Activated T-cell treated with anti-CD3 and anti-CD28 coated beads for 1 hour (primary cell): Measurements from ENCODE around the gene CCDC15.

Experiments
- DNase-seq: peaks from one replicate; pipeline ENCODE4 v3.0.0-alpha.2; 2020; ENCODE audit warnings: low read depth

CCDC15 gene

GRCh38 chr11:125068368-125068767, 114.4 kb downstream of the CCDC15 start:
- no peak for DNase-seq

GRCh38 chr11:125069008-125069407, 115.0 kb downstream of the CCDC15 start:
- DNase-seq, result no peak

DNA sequence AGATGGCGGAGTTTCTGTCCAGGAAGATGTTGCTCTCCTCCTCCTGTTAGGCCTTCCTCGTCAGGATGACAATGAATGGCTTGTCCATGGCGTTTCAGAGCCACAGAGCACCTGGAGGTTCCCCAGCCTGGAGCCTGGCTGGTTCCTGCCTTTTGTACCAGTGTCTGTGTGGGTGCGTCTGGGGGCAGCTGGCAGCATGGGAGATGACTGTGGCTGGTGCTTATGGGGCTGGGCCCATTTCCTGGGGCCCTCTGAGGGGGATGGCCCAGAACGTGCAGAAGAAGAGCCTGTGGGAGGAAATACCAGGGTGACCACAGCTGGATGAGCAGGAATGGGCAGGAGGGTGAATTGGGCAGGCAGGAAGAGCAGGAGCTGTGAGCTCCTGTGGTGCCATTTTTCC, 115.8 kb downstream of the CCDC15 start:
- no peak for DNase-seq

DNA sequence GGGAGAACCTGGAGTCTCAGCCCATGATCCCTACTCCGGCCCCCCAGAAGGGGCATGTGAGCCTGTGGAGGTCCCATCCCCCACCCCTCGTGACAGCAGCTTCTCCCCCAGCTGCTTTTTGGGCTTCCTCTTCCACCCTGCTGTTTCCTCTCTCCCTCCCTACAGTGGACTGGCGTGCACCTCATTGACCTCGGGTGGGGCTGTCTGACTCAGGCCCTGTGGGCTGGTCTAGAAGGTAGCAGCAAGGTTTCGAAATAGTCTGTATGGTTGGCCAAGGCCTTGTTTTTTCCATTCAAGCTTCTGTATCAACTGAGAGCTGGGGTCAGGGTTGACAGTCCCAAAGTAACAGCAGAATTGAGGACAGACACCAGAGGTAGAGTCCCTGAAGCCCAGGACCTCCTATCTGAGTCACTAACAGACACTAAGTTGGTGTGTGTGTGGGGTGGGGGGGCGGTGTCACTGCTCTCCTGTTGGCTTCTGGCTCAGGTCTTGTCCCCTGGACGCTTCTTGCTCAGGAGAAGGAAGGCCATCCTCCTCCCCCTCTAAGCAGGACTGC, 116.8 kb downstream of the CCDC15 start:
- no peak for DNase-seq

GRCh38 chr11:125071435-125071834, 117.4 kb downstream of the CCDC15 start:
- DNase-seq, result no peak

DNA sequence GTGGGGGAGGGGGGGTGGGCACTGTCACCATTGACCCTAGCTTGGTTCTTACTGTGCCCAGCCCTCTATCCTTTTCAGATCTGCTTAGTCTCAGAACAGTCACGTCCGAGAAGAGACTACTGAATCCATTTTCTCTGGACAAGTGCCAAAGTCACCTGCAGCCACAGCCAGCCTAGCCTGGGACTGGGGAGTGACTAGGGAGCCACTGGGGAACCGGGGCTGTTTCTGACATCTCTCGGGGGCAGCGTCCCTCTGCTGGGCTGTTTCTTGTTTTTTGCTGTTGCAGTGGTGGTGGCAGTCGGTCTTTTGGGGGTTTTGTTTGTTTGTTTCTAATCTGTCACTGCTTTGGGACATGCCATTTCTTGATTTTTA, 117.8 kb downstream of the CCDC15 start:
- DNase-seq, result no peak

DNA sequence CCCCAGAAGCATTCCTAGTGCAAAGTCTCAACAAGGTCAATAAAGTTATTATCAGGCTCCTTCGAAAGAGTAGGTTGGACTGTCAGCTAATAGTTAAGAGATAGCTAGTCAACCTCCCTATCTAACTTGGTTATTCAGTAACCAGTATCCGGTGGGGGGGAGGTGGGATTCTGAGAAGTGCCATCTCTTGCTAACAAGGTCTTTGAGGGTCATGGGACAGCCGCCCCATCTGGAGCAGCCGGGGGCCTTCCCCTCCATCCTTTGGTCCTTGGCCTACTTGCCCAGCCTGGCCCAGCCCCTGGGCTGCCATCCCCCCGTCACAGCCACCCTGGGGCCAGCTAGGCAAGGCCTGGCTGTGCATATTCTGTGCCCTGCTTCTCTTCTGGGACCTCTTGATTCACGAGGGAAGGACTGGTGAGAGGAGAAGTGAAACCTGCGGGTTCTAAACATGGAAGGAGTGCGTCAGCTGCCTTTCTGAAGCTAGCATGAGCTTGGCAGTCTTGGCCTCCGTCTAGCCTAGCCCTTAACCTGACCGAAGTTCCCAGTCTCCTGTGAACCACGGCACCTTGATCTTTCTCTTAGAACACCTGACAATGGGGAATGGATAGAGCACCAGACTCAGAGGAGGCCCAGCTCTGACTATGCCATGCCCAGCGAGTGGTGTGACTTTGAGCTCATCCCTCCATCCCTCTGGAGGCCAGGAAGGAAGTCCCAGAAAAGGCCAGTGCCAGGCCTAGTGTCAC, 118.4 kb downstream of the CCDC15 start:
- no peak for DNase-seq

DNA sequence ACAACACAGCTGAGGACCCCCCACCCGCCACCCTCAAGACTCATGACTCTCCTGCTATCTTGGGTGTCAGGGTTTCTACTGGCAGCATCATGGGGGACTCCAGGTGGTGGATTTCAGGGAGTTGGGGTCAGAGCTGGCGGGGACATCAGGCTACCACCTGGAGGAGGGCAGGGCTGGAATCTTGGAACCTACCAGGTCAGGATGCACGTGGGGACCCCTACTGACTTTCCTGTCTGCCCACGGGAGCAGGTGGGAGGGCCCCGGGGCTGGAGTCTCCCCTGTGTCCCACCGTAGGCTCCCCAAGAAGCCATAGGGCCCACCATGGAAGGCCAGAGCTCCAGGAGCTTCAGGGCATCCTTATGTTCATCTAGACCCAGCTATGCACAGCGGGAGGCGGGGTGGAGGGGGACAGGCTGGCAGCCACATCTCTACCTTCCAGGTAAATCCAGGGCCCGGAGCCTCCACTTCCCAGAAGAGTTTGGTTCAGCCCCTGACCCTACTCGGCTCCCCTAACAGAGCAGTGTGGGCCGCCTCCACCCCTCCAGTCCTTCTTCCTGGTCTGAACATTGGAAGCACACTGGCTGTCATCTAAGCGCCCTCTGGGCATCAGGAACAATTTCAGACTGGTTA, 119.1 kb downstream of the CCDC15 start:
- no peak for DNase-seq

GRCh38 chr11:125073616-125074483, 119.8 kb downstream of the CCDC15 start:
- no peak for DNase-seq

DNA sequence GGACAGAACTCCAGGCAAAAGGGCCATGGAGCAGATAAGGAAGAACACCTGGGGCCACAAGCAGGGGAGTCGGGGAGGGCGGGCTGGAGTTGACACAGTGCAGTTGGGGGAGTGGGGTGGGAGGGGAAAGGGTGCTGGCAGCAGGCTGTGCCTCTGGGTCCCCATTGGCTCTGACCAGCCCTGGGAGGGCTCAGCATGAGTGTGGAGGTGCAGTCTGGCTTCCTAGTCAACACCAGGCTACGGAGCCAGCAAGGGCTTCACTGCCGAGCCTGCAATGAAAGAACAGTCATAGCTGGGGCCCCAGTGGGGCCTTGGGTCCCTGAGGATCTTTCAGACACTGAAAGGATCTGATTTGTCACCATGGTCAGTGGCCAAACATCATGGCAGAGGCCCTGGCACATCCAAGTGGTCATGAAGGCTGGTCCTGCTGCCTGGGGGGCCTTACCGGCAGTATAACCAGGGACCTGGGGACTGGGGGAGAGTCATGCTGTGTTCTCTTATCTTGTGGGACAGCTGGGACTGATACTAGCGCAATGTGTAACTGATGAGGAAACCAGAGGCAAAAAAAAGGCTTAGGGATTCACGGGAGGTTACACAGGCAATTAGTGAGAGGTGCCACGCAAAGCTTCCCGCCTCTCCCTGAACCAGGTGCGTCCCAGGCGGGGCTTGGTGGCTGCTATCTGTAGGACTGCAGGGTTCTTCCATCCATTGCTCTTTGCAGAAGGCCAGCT, 120.7 kb downstream of the CCDC15 start:
- no peak for DNase-seq

- no peak for DNase-seq
Observed at GRCh38 chr11:125075242-125075625, 121.2 kb downstream of the CCDC15 start.

DNA sequence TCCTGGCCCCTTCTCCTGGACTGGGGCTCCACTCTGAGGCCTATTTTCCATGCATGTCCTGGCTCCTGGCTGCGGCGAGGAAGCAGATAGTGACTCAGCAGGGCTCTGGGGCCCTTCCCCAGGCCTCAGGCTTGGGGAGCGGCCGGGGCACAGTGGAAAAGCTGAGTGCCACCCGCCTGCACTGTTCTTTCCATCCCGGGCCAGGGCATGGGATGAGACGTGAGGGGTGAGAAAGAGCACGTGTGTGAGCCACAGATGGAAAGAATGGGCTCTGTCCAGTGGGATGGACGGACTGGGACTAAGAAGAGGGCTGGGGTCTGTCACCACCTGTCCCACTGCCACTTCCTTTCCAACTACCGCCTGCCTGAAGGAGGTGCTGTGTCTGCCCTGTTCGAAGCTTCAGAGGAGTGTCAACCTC, 121.9 kb downstream of the CCDC15 start:
- DNase-seq, result no peak

DNA sequence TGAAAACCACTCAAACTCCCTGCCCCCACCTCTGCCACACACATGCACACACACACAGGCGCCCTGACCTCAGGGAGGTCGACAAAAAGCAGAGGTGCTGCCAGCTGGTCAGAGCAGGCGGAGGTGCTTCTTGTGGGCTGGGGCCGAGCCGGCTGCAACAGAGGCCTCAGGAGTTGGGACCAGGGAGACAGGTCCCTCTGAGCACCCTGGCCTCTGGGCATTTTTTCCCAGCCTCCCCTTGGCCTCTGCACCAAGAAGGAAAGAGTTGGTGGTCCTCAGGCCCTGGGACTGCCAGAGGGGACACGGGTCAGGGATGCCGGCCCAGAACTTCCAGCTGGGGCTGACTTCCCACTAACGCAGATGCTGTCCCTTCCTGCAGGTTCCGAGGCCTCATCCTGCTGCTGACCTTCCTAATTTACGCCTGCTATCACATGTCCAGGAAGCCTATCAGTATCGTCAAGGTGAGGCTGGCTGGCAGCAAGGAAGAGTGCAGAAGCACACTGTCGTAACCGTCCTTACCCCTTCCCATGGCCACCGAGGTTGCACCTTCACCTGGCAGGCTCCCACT, 122.5 kb downstream of the CCDC15 start:
- DNase-seq, result no peak

GRCh38 chr11:125078016-125078415, 124.0 kb downstream of the CCDC15 start:
- no peak for DNase-seq

DNA sequence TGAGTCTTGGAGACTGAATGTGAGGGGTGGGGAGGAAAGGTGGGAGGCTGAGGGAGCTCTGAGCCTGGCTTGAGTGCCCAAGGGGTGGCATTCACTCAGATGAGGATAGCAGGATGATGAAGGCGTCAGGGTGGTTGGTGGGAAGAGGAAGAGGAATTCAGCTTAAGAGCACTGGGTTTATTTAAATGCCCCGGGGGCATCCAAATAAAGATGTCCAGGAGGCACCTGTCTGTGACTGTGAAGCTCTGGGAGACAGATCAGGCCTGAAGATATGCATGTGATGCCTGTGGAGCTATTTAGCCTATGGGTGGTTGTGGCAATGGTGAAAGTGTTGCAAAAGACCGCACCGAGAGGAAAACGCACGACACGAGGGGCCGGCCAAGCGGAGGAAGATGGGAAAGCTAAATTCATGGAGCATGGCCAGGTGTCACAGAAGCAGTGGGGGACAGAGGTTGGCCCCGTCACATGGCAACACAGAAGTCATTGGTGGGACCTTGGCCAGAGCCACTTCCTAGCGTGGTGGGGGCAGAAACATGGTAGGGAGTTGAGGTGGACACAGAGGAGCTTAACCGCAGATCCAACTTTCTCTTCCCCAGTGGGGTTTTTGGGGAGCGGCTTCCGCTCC, 124.6 kb downstream of the CCDC15 start:
- no peak for DNase-seq

GRCh38 chr11:125079151-125079877, 125.3 kb downstream of the CCDC15 start:
- no peak for DNase-seq

DNA sequence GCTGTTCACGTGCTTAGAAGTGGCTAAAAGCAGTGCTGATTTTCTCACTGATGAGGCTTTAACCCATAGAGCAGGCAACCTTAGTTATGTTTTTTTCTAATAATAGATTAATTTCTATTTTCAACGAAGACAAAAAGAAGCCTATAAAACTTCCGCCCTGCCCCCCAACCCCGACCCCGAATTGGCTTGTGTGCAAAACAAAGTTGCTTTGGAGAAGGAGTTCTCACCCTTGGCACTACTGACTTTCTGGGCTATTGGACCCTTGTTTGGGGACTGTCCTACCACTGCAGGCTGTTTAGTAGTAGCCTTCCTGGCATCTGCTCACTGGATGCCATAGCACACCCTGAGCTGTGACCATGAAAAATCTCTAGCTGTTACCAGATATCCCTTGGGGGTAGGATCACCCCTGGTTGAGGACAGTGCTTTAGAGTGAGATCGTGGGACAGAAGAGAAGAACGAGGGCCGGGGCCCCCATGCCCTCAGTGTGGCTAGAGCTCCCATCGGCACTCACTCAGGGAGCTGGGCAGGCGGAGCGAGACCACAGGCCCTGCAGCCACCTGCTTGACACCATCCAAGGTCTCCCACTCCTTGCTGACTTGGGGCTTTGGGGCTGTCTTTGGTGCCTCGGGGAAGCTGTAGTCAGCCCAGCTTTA, 126.0 kb downstream of the CCDC15 start:
- DNase-seq, result no peak

- no peak for DNase-seq
Observed at GRCh38 chr11:125080531-125080911, 126.5 kb downstream of the CCDC15 start.

DNA sequence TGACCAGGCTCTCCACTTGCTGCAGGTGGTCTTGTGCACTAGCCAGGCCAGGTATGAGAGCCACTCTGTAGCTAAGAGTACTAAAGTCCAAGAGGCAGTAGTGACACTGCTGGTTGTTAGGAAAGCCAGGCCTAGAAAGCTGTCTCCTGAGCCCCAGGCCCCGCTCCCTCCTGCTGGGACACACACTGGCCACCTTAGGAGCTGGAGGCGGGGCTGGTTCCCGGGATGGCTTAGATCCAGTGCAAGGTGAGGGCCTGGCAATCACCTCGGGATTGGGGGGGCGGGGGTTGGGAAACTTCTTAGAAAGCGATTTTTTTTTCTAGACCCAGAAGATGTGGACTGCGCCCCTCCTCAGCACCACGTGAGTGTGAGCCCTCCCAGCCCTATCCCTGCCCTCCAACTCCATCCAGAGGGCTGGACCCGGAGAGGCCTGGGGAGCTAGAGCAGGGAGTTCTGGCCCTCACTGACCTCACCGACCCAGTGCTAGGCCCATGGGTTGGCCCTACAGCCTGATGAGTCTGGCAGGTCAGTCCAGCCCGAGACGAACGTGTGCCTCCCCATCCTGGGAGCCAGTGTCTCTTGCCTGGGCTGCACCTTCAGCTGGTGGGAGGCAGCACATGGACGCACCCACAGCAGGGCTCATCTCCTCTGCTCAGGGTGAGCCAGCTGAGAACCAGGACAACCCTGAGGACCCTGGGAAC, 127.2 kb downstream of the CCDC15 start:
- DNase-seq, result no peak
